Mammary epithelial cell (primary cell): ENCODE results near the gene BAHD1.

Source experiments
- CTCF ChIP-seq, 2 donors: IDR thresholded peaks in 1 of 2; conservative IDR thresholded peaks in 1 of 2; 2 replicates each; pipeline ENCODE4 v1.5.1; 2011 to 2012; ENCODE audit warnings: inconsistent platforms in 2 of 2, low read length in 2 of 2, mild to moderate bottlenecking in 2 of 2, control low read depth in 1 of 2, low read depth in 1 of 2; ENCODE audit not compliant: insufficient read depth in 1 of 2; ENCODE audit errors: extremely low read depth in 1 of 2
- EZH2 ChIP-seq: IDR thresholded peaks from 2 replicates; pipeline ENCODE4 v1.6.1; 2012; ENCODE audit warnings: low read length, inconsistent platforms, borderline replicate concordance

- TF ChIP-seq CTCF (conservative IDR thresholded peaks at IDR 0.05 in 1 of 2, IDR thresholded peaks at IDR 0.05 in 1 of 2; ENCODE audit: extremely low read depth in 1 of 2, insufficient read depth in 1 of 2, low read depth in 1 of 2, low read length in 2 of 2): no peak
- TF ChIP-seq EZH2: no peak
Measured at GRCh38 chr15:40477642-40478327, 37.0 kb downstream of the BAHD1 start.
